HEK293T (cell line): ENCODE data around the gene KCNE4.

Experiments
- ARNT ChIP-seq: fragments of 450-650 bp; IDR thresholded peaks from 2 replicates; pipeline ENCODE4 v1.6.1; 2017; ENCODE audit warnings: mild to moderate bottlenecking
- CTBP1 ChIP-seq: fragments of 450-650 bp; IDR thresholded peaks from 2 replicates; pipeline ENCODE4 v1.6.1; 2016; ENCODE audit warnings: borderline replicate concordance
- FOXA1 ChIP-seq: fragments of 450-650 bp; IDR thresholded peaks from 2 replicates; pipeline ENCODE4 v1.6.1; 2016; ENCODE audit warnings: mild to moderate bottlenecking
- FOXK2 ChIP-seq: fragments of 450-650 bp; IDR thresholded peaks from 2 replicates; pipeline ENCODE4 v1.6.1; 2016; ENCODE audit warnings: mild to moderate bottlenecking
- FOXM1 ChIP-seq: fragments of 450-650 bp; IDR thresholded peaks from 2 replicates; pipeline ENCODE4 v1.6.1; 2017; ENCODE audit warnings: mild to moderate bottlenecking, borderline replicate concordance
- HDGF ChIP-seq: fragments of 450-650 bp; IDR thresholded peaks from 2 replicates; pipeline ENCODE4 v1.6.1; 2017; ENCODE audit warnings: antibody characterized with exemption, borderline replicate concordance
- L3MBTL2 ChIP-seq: fragments of 450-650 bp; conservative IDR thresholded peaks from 2 replicates; pipeline ENCODE4 v1.6.1; 2016; ENCODE audit warnings: mild to moderate bottlenecking
- SP1 ChIP-seq: fragments of 450-650 bp; IDR thresholded peaks from 2 replicates; pipeline ENCODE4 v1.6.1; 2017
- TARDBP ChIP-seq: fragments of 450-650 bp; IDR thresholded peaks from 2 replicates; pipeline ENCODE4 v1.6.1; 2016
- TF ChIP-seq, protein P1 (sequence below): fragments of 450-650 bp; IDR thresholded peaks from 2 replicates; pipeline ENCODE4 v1.6.1; 2016

DNA sequence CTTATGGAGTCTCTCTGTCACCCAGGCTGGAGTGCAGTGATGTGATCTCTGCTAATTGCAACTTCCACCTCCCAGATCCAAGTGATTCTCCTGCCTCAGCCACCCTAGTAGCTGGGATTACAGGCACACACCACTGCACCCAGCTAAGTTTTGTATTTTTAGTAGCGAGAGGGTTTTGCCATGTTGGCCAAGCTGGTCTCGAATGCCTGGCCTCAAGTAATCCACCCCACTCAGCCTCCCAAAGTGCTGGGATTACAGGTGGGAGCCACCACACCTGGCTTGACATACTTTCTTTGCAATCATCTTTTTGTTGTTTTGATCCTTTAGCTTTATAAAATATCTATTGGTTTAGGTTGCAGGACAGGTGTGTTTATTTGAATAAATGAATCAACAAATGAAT is 9.7 kb upstream of the KCNE4 start:
- TF ChIP-seq FOXM1 (no peak), FOXA1 (no peak), FOXK2 (no peak), ARNT (no peak), CTBP1 (no peak), L3MBTL2 (no peak), HDGF (no peak), SP1 (no peak), TARDBP (no peak)
- TF ChIP-seq, protein P1, sequence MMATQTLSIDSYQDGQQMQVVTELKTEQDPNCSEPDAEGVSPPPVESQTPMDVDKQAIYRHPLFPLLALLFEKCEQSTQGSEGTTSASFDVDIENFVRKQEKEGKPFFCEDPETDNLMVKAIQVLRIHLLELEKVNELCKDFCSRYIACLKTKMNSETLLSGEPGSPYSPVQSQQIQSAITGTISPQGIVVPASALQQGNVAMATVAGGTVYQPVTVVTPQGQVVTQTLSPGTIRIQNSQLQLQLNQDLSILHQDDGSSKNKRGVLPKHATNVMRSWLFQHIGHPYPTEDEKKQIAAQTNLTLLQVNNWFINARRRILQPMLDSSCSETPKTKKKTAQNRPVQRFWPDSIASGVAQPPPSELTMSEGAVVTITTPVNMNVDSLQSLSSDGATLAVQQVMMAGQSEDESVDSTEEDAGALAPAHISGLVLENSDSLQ: no peak
